Measurements from ENCODE around the gene TNS1.
"Not testable (repeated sequence)": the region's sequence is repeated elsewhere in the genome, so short reads cannot be mapped to it uniquely, and the experiment has no call there.

Gene TNS1

DNA sequence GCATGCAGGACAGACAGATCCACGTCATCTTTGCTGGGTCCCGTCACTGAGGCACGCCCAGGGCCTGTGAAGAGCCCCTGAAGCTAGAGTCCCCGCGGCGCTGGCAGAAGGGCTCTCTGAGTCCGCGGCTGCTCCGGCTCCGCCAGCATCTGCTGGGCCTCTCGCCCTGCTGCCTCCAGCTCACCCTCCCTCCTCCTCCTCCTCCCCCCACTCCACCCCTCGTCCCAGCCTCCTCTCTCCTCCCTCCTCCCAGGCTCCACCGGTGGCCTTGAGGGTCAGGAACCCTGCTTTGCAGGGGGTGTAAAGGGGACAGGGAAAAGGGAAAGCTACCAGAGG is at the start of gene TNS1:
TNS1 (minus strand) TSS at position 151 of the 336 bp plus-strand sequence; CDS start at position 28, 123 bp downstream.
- DNase-seq (ENCODE audit: low read depth, low spot score): no peak

DNA sequence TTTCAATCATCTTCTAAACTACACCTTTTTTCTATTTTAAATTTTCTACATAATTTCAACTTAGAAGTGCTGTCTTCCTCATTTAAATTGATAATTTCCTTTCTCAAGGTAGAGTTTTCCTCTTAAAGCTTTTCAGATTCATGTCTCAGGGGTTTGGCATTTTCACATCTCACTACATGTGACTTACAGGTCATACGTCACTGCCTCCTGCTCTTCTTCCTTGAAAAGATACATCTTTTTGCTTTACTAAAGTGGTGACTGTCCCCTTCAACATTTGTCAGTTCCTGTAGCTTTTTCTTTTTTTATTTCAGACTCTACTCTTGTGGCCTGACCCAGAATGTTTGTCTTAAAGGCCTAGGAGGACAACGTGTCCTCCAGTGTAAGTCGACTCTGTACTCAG is 49.1 kb upstream of the TNS1 start:
- no peak for DNase-seq (ENCODE audit: low read depth, low spot score)

DNA sequence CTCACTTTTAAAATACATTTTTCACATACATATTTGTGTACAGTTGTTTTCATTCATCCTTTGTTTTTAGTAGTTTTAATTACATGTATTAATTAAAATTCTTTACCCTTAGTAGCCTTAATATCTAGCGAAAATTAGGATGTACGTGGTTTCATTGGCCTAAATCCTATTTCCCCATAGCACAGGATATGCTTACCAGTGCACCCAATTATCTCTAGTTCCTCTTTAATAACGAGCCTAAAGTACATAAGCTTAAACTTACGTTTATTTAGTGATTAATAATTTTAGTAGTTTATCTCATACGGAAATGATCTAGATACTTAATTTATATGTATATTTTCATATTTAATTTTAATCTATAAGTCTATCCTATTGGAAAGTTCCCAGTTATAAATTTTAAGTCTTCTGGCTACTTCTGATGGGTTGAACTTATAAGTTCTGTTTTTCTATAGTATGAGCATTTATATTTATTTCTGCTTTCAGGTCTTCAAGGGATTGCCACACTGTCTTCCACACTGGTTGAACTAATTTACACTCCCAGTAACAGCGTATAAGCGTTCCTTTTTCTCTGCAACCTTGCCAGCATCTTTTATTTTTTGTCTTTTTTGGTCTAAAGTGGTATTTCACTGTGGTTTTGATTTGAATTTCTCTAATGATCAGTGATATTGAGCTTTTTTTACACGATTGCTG is 44.9 kb upstream of the TNS1 start:
- DNase-seq (ENCODE audit: low read depth, low spot score): no peak

DNA sequence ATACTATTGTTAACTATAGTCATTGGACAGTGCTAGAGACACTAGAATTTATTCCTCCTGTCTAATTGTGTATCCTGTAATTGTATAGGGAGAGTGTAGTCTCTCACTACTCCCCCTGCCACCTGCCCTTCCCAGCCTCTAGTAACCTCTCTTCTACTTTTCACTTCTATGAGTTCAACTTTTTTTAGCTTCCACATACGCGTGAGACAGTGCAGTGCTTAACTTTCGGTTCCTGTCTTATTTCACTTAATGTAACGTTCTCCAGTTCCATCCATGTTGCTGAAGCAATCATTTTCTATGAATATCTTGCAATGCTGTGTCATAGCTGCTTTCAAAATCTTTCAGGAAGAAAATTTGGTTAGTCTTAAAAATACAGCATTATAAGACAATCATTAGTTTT is 43.4 kb upstream of the TNS1 start:
- DNase-seq (ENCODE audit: low read depth, low spot score): no peak

DNA sequence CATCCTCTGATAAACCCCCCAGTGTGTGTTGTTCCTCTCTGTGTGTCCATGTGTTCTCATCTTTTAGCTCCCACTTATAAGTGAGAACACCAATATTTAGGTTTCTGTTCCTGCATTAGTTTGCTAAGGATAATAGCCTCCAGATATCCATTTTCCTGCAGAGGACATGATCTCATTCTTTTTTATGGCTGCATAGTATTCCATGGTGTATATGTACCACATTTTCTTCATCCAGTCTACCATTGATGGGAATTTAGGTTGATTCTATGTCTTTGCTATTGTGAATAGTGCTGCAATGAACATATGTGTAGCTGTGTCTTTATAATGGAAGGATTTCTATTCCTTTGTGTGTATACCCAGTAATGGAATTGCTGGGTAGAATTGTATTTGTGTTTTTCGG is 41.8 kb upstream of the TNS1 start:
- DNase-seq (ENCODE audit: low read depth, low spot score): not testable (repeated sequence)

DNA sequence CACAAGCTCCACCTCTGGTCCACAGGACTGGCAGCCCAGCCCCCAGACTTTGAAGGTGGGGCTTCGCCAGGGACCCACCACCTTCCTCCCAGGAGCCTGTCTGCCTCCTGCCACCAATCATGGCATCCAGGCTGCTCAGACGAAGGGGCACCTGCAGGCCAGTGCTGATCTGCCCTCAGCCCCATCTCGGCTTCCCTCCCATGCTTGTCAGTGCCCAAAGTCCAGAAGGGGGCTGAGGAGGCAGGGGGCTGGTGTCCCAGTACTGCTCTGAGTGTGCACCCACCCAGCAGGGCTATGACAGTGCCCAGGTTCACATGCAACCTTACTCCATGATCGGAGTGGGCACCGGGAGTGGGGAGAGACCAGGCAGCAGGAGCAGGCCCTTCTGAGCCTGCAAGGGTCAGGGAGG is 40.9 kb upstream of the TNS1 start:
- no peak for DNase-seq (ENCODE audit: low read depth, low spot score)

DNA sequence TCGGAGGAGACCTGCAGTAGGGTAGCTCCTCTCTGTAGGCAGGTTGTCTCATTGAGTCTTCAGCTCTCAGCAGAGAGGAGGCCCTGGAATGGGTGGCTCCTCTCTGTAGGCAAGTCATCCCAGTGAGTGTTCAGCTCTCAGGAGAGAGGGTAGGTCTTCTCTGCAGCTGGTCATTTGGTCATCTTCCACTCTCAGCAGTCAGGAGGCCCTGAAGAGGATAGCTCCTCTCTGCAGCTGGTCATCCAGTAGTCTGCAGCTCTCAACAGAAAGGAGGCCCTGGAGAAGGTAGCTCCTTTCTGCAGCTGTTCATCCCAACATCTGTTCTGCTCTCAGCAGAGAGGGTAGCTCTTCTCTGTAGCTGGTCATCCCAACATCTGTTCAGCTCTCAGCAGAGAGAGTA is 40.3 kb upstream of the TNS1 start:
- no peak for DNase-seq (ENCODE audit: low read depth, low spot score)

DNA sequence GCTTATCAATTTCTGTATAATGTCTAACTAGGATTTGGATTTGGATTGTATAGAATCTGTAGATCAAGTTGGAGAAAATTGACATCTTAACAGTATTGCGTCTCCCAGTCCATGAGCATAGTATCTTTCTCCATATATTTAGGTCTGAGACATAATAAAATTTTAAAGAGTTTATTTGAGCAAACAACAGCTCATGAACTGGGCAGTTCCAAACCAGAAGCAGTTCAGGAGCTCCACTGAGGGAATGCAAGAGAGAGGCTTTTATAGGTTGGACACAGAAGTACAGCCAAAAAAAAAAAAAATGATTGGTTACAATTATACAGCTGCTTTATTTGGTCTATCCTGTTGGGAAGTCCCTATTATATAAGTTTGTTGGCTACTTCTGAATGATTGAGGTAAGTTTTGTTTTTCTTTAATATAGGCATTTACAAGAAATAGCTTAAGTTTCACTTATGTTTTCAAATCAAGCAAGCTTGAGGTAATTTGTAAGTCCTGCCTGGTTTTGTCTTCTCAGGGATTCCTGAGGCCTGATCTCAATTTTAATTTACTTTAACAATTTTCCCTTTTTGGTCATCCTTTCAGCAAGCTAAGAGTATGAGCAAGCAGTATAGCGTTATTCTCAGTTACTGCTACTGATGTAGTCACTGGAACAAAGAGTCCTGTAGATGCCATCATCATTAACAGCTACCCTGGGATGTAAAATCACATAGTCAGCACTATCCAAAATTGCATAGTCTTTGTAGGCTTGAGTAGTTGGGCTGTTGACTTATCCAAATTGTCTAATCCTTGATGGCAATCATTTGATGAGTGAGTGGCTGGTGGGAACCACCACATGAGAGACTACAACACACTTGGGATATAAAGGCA is 38.7 kb upstream of the TNS1 start:
- DNase-seq (ENCODE audit: low read depth, low spot score): no peak

DNA sequence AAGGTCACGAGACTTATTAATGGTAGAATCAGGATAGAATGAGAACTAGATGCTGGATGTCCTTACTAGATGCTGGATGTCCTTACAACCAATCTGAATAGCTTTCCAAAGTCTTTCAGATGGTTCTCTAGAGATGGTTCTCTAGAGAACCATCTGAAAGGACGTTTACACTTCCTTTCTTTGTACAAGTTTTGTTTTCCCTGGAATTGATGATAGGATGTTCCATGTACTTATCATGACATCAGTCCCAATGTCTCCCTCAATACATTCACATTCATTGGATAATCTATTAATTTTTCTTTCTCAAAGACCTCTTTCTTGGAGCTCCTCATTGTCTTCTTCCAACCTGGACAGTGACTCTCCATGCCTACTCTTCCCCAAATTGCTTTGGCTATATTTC is 38.1 kb upstream of the TNS1 start:
- no peak for DNase-seq (ENCODE audit: low read depth, low spot score)

DNA sequence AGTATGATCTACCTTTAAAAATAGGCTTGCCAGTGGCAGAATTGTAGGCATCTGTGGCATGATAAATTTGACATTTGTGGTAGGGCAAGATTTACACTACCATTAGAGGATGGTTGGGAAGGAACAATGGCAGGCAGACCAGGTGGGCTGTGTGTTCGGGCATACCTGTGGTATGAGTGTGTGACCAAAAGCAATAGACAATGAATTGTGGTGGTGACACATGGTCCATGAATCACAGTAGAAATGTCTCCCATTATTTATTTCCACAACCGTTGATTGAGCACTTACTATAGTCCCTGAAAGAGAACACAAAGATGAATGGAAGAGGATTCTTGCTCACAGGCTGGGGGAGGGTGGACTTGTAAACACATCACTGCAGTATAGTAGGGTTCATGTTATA is 36.4 kb upstream of the TNS1 start:
- DNase-seq (ENCODE audit: low read depth, low spot score): no peak

DNA sequence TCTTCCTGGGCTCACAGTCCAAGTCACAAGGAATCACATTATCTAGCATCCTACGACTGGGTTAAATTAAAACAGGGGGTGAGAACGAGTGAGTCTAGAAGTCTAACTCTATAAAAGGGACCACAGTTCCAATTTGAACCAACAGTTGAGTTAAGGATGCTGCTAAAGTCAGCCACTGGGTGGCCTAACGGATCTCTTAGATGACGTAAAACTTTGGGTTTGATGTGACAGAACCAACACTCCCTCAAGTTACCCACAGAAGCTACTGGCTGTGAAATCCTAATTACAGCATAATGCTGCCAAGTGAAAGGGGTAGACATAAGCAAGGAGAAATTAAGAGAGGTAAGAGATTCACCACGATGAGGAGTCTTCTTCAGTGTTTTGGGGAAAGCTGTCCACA is 33.6 kb upstream of the TNS1 start:
- DNase-seq (ENCODE audit: low read depth, low spot score): no peak

DNA sequence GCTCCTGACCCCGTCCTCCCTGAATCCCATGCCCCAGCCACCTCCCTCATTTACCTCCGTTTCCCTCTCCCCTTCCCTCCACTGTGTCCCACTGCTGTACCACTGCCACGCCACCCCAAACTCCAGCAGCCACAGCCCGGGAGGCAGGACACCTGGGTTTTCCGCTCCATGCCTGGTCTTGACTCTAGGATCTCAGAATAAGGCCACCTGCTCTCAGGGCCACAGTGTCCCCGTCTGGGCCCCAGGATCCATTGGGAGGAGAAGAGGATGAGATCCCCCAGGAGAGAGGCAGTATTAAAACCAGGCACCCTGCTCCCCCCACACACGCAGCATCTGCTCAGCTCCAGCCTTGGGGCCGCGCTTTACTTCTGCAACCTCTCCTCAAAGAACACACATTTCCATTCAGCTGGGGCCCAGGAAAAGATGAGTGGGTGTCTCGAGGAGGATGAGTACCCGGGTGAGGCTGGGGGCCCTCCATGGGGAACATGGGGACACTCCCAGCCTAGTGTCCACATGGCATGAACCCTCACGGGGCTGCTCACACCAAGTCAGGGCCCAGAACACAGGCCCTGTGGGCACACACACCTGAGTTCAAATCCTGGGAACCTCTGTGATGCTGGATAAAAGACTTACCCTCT is 32.8 kb upstream of the TNS1 start:
- no peak for DNase-seq (ENCODE audit: low read depth, low spot score)

DNA sequence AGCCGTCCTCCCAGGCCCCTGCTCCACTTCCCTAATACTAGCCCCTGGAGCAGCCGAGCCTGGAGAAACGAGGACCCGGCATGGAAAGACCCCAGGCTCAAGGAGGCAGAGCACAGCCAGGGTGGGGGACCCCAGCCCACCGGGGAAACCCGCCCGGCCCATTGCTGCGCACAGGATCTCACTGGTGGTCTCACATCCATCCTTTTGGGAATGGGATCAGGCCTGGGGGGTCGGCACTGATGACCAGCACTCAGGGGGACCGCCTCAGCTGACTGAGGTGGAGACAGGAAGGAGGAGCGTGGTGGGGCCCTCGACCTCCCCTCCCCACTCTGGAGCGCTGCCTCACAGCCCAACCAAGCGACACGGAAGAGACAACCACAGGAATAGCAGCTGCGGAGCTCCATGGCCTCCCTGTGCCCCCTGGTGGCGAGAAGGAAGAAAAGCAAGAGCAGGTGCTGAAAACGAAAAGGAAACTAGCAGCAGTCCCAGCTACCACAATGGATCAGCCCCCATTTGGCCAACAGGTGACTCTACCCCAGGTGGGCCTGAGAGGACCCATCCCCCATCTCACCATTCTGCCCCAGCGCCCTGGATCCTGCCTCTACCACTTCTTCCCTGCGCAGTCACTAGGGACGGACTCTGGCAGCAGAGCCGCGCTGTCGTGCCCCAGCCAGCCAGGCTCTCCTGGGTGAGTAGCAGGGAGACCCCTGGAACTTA is 31.9 kb upstream of the TNS1 start:
- not testable (repeated sequence) for DNase-seq (ENCODE audit: low read depth, low spot score)

DNA sequence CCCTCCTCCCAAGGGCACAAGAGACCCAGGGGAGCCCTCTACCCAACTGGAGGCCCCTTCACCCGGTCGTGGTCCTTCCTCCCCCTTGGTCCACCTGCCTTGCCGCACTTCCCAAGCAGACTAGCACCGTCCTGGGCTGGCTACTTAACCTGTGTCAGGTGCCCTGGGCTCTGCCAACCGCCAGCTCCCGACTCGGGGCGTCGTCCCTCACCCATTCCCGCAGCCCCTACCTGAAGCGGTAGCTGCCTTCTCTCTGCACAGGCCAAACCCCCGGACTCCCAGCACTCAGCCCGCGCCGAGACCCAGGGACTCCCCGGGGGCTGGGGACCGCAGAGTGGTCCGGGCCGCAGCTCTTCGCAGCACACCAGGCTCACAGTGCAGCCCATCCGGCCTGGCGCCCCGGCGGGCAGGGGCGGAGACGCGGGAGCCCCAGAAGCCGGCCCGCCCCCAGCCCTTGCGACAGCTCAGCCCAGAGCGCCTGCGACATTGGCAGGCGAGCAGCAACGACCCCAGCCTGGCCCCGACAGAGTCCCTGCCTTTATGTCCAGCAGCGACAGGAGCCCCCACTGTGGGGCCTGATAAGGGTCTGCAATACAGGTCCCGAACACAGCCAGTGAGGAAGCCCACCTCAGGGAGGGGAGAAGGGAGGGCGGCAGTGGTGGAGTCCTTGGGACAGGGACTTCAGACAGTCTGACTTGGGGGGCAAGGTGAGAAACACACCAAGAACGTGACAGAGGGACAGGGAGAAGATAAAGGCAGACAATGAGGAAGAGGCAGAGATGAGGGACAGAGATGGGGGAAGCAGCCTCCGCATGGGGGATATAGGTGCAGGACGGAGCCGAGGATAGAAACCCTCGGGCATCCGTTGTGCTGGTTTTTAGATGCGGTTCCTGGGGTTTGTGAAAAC is 31.0 kb upstream of the TNS1 start:
- DNase-seq (ENCODE audit: low read depth, low spot score): no peak

DNA sequence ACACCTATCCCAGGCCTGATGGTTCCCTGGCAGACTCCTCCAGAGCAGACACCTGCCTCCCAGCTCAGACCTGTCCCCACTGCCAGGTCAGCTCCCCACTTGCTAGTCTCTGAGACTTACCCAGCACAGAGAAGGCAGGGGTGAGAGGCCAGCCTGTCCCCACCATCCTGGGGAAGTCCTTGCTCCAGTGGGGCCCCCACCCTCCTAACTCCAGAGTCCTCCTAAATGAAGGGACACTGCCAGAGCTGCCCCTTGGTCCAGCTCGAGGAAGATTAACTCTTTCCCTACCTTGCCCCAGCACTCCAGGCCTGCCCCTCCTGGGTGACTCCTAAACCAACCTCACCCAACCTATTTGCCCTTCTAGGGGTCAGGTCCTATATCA is 30.4 kb upstream of the TNS1 start:
- no peak for DNase-seq (ENCODE audit: low read depth, low spot score)

DNA sequence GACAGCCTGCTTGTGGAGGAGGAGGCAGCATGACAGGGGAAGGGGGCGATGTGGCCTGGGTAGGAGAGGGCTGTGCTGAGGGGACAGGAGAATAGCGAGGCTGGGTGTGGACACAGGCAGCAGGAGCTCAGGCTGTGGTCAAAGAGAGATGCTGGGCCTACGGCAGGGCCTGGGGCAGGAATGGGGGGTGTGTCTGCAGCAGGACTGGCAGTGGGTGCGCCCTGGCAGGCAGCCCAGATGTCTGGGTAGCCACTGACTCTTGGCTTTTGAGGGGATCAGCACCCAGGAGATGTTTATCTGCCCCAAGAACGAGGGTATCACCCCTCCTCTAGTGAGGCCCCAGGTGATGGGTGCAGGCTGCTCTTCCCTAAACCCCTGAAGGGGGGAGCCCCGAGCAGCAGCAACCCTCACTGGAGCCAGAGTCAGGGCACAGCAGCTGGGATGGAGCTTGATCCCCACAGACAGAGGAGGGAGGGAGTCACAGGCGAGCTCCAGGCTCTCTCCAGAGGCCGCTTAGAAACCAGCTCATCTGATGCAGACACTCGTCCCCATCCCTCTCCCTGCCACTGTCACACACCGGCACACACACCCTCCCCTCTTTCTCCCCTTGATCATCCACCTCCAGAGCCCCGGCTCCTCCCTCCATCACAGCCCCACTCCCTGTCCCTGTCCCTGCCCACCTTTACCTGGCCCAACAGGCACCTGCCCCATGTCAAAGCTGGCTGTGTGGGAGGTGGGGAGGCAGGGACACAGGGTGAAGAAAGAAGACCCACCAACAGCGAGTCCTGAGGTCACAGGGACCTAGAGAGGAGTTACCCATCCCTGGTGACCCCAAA is 29.8 kb upstream of the TNS1 start:
- no peak for DNase-seq (ENCODE audit: low read depth, low spot score)

DNA sequence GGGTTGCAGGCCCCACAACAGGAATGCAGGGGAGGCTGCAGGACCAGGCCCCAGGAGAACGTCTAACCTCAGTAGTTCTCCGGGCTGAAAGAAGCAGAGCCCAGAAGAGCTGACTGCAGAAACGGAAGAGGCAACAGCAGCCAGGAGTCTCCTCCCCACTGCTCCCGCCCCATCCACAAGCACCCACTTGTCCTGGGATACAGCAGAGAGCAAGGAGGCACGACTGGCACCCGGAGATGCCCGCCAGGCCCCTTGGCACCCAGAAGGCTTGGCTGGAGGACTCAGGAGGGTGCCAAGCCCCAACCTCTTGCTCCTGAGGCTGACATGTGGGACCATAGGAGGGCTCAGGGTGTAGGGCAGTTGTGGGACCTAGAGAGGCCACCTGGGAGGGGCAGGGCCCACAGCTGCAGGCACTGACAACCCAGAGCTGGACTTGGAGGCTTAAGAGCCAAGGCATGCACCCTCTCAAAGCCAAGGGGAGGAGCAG is 29.0 kb upstream of the TNS1 start:
- DNase-seq (ENCODE audit: low read depth, low spot score): no peak

DNA sequence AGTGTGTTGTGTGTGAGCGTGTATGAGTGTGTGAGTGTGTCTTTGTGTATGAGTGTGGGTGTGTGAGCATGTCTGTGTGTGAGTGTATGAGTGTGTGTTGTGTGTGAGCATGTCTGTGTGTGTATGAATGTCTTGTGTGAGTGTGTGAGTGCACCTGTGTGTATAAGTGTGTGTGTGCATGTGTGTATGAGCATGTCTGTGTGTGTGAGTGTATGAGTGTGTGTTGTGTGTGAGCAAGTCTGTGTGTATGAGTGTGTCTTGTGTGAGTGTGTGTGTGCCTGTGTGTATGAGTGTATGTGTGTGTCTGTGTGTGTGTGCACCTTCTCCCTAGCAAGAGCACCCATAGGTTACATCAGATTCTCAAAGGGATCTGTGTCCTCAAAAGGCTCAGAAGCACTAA is 28.5 kb upstream of the TNS1 start:
- no peak for DNase-seq (ENCODE audit: low read depth, low spot score)

DNA sequence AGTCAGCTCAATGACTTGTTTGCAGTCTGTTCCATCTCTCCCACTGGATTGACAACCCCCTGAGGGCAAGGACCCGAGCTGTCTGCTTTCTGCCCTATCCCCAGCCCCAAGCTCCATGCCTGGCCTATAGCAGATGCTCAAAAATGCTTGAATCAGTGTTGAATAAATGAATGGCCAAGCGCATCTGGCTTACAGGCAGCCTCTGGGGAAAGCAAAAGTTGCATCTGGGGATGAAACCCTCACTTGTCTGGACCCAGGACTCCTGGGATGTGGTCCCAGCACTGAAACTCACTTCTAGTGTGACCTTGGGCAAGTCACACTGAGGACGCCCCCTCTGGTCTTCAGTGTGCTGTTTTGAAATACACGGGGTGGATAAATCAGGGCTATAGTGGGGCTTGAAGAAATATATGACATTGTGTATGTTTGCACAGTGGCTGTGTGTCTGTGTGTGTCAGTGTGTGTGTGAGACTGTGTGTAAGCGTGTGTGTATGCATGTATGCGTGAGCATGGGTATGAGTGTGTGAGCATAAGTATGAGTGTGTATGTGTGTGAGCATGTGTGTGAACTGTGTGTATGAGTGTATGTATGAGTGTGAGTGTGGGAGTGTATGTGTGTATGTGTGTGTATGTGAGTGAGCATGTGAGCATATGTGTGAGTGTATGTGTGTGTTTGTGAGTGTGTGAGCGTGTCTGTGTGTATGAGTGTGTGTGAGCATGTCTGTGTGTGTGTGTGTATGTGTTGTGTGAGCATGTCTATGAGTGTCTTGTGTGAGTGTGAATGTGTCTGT is 27.8 kb upstream of the TNS1 start:
- DNase-seq (ENCODE audit: low read depth, low spot score): no peak

All from iPS DF 19.7 (cell line).